Epithelial cell of esophagus (primary cell): Measurements from ENCODE around the gene MKS1.

Experiments
- DNase-seq: peaks from one replicate; pipeline ENCODE4 v3.0.0; 2010; ENCODE audit warnings: low read depth
- H3K4me3 ChIP-seq: 2 replicates; pipeline ENCODE4 v1.5.1; 2011; ENCODE audit warnings: mild to moderate bottlenecking, low read length, control low read depth
- TF ChIP-seq, protein P1 (sequence below): IDR thresholded peaks from 2 replicates; pipeline ENCODE4 v1.5.1; 2011; ENCODE audit warnings: low read depth, mild to moderate bottlenecking, low read length, control low read depth, inconsistent platforms; ENCODE audit not compliant: insufficient read depth; ENCODE audit errors: missing control alignments

MKS1 gene

DNA sequence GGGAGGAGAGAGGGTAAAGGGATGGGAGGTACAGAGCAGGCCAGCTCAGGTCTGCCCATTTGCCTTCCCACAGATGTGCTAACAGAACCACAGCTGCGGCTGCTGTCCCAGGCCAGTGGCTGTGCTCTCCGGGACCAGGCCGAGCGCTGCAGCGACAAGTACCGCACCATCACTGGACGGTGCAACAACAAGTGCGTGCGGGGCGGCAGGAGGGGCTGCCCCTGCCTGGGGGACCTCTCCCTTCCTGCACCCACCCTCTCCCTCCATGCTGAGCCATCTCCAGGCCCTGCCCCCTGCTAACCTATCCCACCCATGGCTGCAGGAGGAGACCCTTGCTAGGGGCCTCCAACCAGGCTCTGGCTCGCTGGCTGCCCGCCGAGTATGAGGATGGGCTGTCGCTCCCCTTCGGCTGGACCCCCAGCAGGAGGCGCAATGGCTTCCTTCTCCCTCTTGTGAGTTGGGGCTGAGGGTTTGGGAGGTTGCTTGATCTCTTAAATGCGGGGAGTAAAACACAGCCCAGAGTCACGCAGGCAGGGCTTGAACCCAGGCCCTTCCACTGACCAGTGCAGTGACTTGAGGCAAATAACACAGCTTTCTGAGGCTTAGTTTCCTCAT is 25.3 kb downstream of the MKS1 start:
- TF ChIP-seq, protein P1, sequence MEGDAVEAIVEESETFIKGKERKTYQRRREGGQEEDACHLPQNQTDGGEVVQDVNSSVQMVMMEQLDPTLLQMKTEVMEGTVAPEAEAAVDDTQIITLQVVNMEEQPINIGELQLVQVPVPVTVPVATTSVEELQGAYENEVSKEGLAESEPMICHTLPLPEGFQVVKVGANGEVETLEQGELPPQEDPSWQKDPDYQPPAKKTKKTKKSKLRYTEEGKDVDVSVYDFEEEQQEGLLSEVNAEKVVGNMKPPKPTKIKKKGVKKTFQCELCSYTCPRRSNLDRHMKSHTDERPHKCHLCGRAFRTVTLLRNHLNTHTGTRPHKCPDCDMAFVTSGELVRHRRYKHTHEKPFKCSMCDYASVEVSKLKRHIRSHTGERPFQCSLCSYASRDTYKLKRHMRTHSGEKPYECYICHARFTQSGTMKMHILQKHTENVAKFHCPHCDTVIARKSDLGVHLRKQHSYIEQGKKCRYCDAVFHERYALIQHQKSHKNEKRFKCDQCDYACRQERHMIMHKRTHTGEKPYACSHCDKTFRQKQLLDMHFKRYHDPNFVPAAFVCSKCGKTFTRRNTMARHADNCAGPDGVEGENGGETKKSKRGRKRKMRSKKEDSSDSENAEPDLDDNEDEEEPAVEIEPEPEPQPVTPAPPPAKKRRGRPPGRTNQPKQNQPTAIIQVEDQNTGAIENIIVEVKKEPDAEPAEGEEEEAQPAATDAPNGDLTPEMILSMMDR: no peak
- H3K4me3 ChIP-seq: no peak overlapping the region
- no peak for DNase-seq

DNA sequence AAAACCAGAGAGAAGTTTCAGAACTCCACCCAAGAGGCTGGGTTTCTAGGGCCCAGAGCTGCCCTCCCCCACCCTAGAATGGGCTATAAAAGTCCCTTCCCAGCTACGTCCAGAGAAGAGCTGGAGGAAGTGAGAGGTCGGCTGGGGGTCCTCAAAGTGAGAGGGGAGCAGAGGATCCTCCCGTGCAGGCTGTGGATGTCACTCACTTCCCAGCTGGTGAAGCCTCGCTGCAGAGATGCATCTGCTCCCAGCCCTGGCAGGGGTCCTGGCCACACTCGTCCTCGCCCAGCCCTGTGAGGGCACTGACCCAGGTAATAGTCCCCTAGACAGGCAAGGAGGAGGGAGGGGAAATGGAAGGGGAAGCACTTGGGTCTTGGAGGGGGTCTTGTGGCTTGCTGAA is 26.4 kb downstream of the MKS1 start, which contains the start of gene EPX:
Gene EPX (plus strand): TSS at position 115 of the 400 bp plus-strand sequence. CDS start 121 bp downstream, at position 236.
- H3K4me3 ChIP-seq: no peak within 1 kb of the TSS
- TF ChIP-seq, protein P1: no peak
- no peak for DNase-seq

DNA sequence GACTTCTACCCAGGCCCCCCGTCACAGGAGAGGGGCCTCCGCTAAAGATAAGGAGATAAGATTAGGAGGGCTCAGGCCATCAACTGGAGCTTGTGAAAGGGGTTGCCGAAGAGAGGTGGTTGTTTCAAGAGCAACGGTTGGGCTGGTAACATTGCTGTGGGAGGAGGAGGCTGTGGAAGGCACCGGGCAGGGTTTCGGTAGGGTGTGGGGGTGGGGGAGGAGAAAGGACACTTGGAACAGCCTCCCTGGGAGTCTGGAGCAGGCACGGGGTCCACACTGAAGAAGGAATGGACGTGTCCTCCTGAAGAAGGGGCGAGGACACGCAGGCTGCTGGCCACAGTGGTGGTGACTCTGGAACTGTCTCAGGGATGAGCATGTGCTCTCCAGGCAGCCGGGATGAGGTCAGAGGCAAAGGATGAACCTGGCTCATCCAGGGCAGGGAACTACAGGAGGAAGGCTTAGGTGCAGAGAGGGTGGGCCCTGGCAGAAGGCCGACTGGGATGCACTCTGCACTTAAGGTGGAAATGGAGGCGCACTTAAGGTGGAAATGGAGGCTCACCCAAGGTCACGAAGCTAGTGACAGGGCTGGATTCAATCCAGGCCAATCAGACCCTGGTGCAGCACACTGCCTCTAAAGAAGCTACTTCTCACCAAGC is 27.7 kb downstream of the MKS1 start:
- DNase-seq: peak; percentile 41
- TF ChIP-seq, protein P1: no peak

DNA sequence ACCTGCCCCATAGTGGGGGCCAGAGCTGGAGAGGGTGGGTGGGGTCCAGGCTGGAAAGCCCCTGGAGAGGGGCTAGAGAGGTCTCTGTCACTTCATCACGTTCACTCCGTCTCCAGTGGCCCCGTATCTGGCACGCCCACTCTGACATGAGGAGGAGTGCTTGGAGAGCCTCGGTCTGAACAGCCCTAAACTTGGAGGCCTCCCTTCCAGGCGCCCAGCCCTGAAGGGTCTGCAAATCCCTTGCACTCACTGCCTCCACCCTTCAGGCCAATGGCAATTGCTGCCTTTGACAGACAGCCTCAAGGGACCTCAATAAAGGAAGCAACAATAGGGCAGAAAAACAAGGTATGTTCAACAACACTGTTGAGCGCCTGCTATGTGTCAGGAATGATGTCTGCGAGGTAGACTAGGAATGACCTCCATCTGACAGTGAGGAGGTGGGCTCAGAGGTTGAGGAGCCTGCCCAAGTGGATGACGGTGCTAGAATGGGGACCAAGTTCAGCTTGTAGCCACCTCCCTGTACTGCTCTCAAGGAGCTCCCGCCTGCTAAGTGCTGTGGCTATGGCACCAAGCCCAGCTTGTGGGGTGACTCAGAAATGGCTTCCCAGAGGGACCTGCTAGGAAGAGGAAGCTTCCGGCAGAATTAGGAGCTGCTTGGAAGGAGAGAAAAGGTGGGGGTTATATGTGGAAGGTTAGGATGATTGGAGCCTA is 29.5 kb downstream of the MKS1 start:
- DNase-seq: peak; percentile 85
- no peak overlapping the region for H3K4me3 ChIP-seq
- TF ChIP-seq, protein P1: no peak

More for the DNA sequence above, 27.7 kb downstream of the MKS1 start:
- H3K4me3 ChIP-seq: no peak overlapping the region

DNA sequence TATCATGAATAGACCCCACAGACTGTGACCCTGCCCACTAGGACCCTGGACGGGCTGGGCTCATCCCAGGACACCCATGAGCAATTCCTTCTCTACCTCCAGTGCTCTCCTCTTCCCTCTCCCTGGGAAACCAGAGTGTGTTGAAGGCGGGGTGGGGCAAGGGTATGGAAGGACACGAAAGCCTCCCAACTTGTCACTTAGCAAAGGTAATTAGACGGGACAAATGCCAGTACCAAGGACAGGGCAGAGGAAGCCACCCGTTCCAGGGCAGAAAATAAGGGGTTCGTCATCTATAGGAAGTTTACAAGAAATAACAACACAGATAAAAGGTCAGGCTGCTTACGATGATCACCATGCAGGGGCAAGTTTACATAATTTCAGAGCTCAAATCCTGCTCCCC is 31.4 kb downstream of the MKS1 start:
- H3K4me3 ChIP-seq: no peak overlapping the region
- TF ChIP-seq, protein P1: no peak
- DNase-seq: no peak

DNA sequence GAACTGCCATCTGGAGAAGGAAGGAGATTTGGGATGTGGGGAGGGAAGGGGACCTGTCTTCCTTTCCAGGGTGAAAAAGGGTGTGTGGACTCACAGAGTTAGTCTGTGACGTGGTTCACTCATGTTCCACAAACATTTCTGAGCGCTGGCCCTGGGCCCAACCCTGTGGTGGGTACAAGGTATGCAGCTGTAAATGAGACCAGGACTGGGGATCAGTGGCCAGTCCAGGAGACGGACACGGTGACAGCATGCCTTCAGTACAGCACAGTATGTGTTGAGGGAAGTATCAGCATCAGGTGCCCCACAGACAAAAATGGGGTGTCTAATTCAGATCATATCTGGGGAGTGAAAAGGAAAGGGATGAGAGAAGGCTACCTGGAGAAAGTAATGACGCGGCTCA is 32.0 kb downstream of the MKS1 start:
- no peak overlapping the region for H3K4me3 ChIP-seq
- DNase-seq: no peak
- TF ChIP-seq, protein P1: no peak
